SK-N-SH (cell line): ENCODE data around the gene C12orf57. TPM values are rescaled to one million over a fixed set of nuclear protein-coding genes. Genes with fewer than 3 reads are reported as not detected.
A peak's percentile ranks its signal among the peaks of the same experiment; 100 is the strongest.

Experiments
- CTCF ChIA-PET: fragments of 300-600, 350-600 bp; formaldehyde crosslinking; extraction: SDS; loops from one replicate; lab custom pipeline; 2021; lab: Yijun Ruan, JAX
- POLR2A ChIA-PET: fragments of 350-600 bp; sonication (Branson Sonifier 250); formaldehyde crosslinking; extraction: SDS; loops from one replicate; lab custom pipeline; 2020; ENCODE audit warnings: antibody characterized with exemption, inconsistent platforms; lab: Yijun Ruan, JAX
- DNase-seq: peaks from one replicate; pipeline ENCODE4 v3.0.0; 2012
- H2AFZ ChIP-seq: fragments of 200-600 bp; sonication (generic); 2 replicates; pipeline ENCODE4 v1.8.1; 2016; ENCODE audit warnings: antibody characterized with exemption, mild to moderate bottlenecking, low read depth
- H3F3A ChIP-seq: fragments of 200-600 bp; sonication (generic); replicated peaks from 2 replicates; pipeline ENCODE3; 2016; ENCODE audit warnings: antibody characterized with exemption, mild to moderate bottlenecking; ENCODE audit not compliant: insufficient read depth
- H3K27ac ChIP-seq, 2 experiments: fragments of 200-500 bp in 1 of 2; fragments of 200-600 bp in 1 of 2; sonication (Bioruptor generic) in 1 of 2; sonication (generic), shearing (Covaris generic) in 1 of 2; 2 replicates each; pipeline versions ENCODE4 v1.5.1 to v1.6.1; 2014 to 2016; ENCODE audit warnings: low read depth in 2 of 2, inconsistent platforms in 1 of 2, low read length in 1 of 2, mild to moderate bottlenecking in 1 of 2, mixed read lengths in 1 of 2
- H3K27me3 ChIP-seq: fragments of 200-600 bp; sonication (generic), shearing (Covaris generic); 2 replicates; pipeline ENCODE4 v1.6.1; 2016; ENCODE audit warnings: mixed run types; ENCODE audit not compliant: insufficient read depth
- H3K36me3 ChIP-seq, 2 experiments: fragments of 200-500 bp in 1 of 2; fragments of 200-600 bp in 1 of 2; sonication (Bioruptor generic) in 1 of 2; sonication (generic) in 1 of 2; replicated peaks in 1 of 2; 2 replicates each; pipeline versions ENCODE3 to v1.5.1; 2014 to 2016; ENCODE audit warnings: low read length in 1 of 2, mild to moderate bottlenecking in 1 of 2; ENCODE audit not compliant: insufficient read depth in 2 of 2, control insufficient read depth in 1 of 2
- H3K4me1 ChIP-seq, 2 experiments: fragments of 200-500 bp in 1 of 2; fragments of 200-600 bp in 1 of 2; sonication (Bioruptor generic) in 1 of 2; sonication (generic), shearing (Covaris generic) in 1 of 2; 2 replicates each; pipeline versions ENCODE4 v1.5.1 to v1.6.1; 2014 to 2016; ENCODE audit warnings: low read depth in 1 of 2, low read length in 1 of 2, mixed run types in 1 of 2; ENCODE audit not compliant: insufficient read depth in 2 of 2, control insufficient read depth in 1 of 2
- H3K4me2 ChIP-seq: fragments of 200-600 bp; sonication (generic), shearing (Covaris generic); 2 replicates; pipeline ENCODE4 v1.6.1; 2017; ENCODE audit warnings: mixed run types
- H3K4me3 ChIP-seq, 2 experiments: fragments of 200-500 bp in 1 of 2; fragments of 200-600 bp in 1 of 2; sonication (Bioruptor generic) in 1 of 2; sonication (generic), shearing (Covaris generic) in 1 of 2; 2 replicates each; pipeline versions ENCODE4 v1.5.1 to v1.8.1; 2014 to 2016; ENCODE audit warnings: low read depth in 2 of 2, inconsistent platforms in 1 of 2, low read length in 1 of 2, mild to moderate bottlenecking in 1 of 2, mixed read lengths in 1 of 2, moderate library complexity in 1 of 2
- H3K79me2 ChIP-seq: fragments of 200-600 bp; sonication (generic); 2 replicates; pipeline ENCODE4 v1.8.1; 2017; ENCODE audit warnings: mild to moderate bottlenecking; ENCODE audit not compliant: insufficient read depth
- H3K9ac ChIP-seq: fragments of 200-600 bp; sonication (generic); 2 replicates; pipeline ENCODE4 v1.6.1; 2017; ENCODE audit warnings: mixed run types
- H3K9me2 ChIP-seq: fragments of 200-600 bp; sonication (generic); 2 replicates; pipeline ENCODE4 v1.6.1; 2017; ENCODE audit warnings: mixed run types
- H3K9me3 ChIP-seq: fragments of 200-600 bp; sonication (generic); 2 replicates; pipeline ENCODE4 v1.6.1; 2017; ENCODE audit warnings: mixed run types, mild to moderate bottlenecking, moderate library complexity
- H4K20me1 ChIP-seq: fragments of 200-600 bp; sonication (generic); 2 replicates; pipeline ENCODE4 v1.6.1; 2017; ENCODE audit warnings: mild to moderate bottlenecking, mixed run types; ENCODE audit not compliant: insufficient read depth
- CHD2 ChIP-seq: fragments of 150-350 bp; IDR thresholded peaks from 2 replicates; pipeline ENCODE4 v1.6.1; 2018; ENCODE audit warnings: low read length; ENCODE audit not compliant: partially characterized antibody
- FOXJ3 ChIP-seq: sonication (generic); formaldehyde crosslinking; IDR thresholded peaks from 2 replicates; pipeline ENCODE4 v1.5.1; 2020; ENCODE audit warnings: mild to moderate bottlenecking, missing genetic modification reagents
- MXI1 ChIP-seq: IDR thresholded peaks from 2 replicates; pipeline ENCODE4 v1.6.1; 2012; ENCODE audit warnings: mild to moderate bottlenecking, low read depth, low read length, improper control_type of control experiment
- RAD21 ChIP-seq: IDR thresholded peaks from 2 replicates; pipeline ENCODE4 v1.6.1; 2012; ENCODE audit warnings: mild to moderate bottlenecking, low read length
- RFX5 ChIP-seq: IDR thresholded peaks from 2 replicates; pipeline ENCODE4 v1.6.1; 2012; ENCODE audit warnings: mild to moderate bottlenecking, improper control_type of control experiment, low read length
- TEAD4 ChIP-seq: IDR thresholded peaks from 2 replicates; pipeline ENCODE4 v1.4.0; 2012; ENCODE audit warnings: mild to moderate bottlenecking, borderline replicate concordance; ENCODE audit not compliant: insufficient read depth
- WGBS: methylation state at CpG from one replicate; pipeline ENCODE4 v1.1.6; 2017; ENCODE audit warnings: low lambda C conversion rate; 5-methylcytosine and 5-hydroxymethylcytosine counted together
- polyA plus RNA-seq, 3 experiments: library from polyadenylated mRNA; depleted of rRNA; stranded (reverse); fragments of >200 nt; gene quantifications; 2 replicates each; pipeline ENCODE4 v1.2.3, GENCODE V29; 2012
- TF ChIP-seq, protein P1 (sequence below): fragments of 150-350 bp; IDR thresholded peaks from 2 replicates; pipeline ENCODE4 v1.6.1; 2017; ENCODE audit warnings: antibody characterized with exemption, low read length, low read depth, borderline replicate concordance
- TF ChIP-seq, protein P2 (sequence below): fragments of 200-600 bp; sonication (generic); IDR thresholded peaks from 2 replicates; pipeline ENCODE4 v1.6.1; 2017; ENCODE audit warnings: antibody characterized with exemption, mild to moderate bottlenecking, moderate library complexity
- TF ChIP-seq, protein P3 (sequence below): IDR thresholded peaks from 2 replicates; pipeline ENCODE4 v1.4.0; 2012; ENCODE audit warnings: low read depth, borderline replicate concordance

The C12orf57 gene
- polyA plus RNA-seq, 1 of the 3 experiments (the other 2 are of a cell fraction), result 659 TPM

DNA sequence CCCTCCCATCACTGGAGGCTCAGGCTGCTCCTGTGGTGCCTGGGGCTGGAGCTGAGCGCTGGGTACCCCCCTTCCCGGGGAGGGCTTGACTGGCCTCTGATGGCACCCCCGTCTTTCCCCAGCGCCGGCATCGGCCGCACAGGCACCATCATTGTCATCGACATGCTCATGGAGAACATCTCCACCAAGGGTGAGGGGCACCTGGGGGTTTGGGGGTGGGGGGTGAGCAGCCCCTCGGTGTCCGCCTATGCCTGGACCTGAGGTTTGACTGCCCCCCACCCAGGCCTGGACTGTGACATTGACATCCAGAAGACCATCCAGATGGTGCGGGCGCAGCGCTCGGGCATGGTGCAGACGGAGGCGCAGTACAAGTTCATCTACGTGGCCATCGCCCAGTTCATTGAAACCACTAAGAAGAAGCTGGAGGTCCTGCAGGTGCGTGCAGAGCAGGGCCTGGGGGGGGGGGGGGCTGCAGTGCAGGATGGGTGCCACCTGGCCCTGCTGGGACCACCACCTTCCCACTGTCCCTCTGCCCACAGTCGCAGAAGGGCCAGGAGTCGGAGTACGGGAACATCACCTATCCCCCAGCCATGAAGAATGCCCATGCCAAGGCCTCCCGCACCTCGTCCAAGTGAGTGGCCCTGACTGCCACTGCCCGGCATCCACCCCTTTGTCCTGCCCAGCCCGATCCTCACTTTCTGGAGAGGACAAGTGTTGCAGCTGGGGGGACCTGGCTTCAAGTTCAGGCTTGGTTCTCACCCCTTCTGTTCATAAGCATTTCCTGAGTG, 16.2 kb downstream of the C12orf57 start (continued):
- TF ChIP-seq RAD21, result no peak
- TF ChIP-seq MXI1, result no peak
- TF ChIP-seq RFX5, result no peak
- TF ChIP-seq, all 33 proteins: peak for 0

DNA sequence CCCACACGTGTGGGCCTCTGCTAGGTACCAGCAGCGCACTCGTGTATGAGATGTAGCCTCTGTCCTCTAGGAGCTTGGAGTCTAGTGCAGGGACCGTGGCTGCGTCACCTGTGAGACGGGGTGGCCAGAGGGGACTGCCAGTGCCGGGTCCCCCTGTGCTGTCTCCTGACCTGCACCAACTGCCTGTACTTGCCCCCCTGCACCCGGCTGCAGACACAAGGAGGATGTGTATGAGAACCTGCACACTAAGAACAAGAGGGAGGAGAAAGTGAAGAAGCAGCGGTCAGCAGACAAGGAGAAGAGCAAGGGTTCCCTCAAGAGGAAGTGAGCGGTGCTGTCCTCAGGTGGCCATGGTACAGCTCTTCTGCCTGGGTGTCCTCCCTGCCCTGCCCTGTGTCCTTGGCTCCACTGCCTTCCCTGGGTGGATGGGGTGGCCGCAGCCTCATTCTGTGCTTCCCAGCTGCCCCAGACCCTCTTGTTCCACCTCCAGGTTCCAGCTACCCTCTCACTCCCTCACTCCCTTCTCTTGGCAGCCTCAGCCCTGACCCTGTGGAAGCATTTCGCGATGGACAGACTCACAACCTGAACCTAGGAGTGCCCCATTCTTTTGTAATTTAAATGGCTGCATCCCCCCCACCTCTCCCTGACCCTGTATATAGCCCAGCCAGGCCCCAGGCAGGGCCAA, 16.9 kb downstream of the C12orf57 start:
- no peak overlapping the region for H3K9ac ChIP-seq
- H3K79me2 ChIP-seq, result no peaks in the 10 kb centered on the region
- no peak overlapping the region for H3K27ac ChIP-seq
- WGBS, result 94% methylated on average over 12 of the region's 13 CpGs
- H2AFZ ChIP-seq, result 0 out of 2 replicates have a peak overlapping the region, but pooled peaks have one; percentile 86
- no peak overlapping the region for H3K4me3 ChIP-seq
- H3K9me2 ChIP-seq, result no peaks in the 10 kb centered on the region
- peak; percentile 38 for DNase-seq
- peaks cover 15% of the 10 kb centered on the region for H3F3A ChIP-seq
- peaks cover 0 to 8% of the 10 kb centered on the region in 2 experiments; a peak in 2 of 4 replicates for H3K4me1 ChIP-seq
- POLR2A ChIA-PET, result interaction anchor here (0.7 to 6.8 kb wide), 3 partner anchors 15 to 39 kb away, joined by 3 to 62 read pairs (median 3); partner anchors contain the start of genes C12orf57 and RNU7-1
- H3K4me2 ChIP-seq, result no peak overlapping the region
- no peaks in the 10 kb centered on the region for H3K9me3 ChIP-seq
- peaks cover 4 to 15% of the 10 kb centered on the region in 2 experiments for H3K36me3 ChIP-seq
- no peaks in the 10 kb centered on the region for H3K27me3 ChIP-seq
- TF ChIP-seq FOXJ3 (CRISPR knock-in tag) (no peak), CHD2 (no peak), TEAD4 (no peak), RAD21 (peak; percentile 39; the same call in 1 of the 2 replicates)
- TF ChIP-seq, protein P1, sequence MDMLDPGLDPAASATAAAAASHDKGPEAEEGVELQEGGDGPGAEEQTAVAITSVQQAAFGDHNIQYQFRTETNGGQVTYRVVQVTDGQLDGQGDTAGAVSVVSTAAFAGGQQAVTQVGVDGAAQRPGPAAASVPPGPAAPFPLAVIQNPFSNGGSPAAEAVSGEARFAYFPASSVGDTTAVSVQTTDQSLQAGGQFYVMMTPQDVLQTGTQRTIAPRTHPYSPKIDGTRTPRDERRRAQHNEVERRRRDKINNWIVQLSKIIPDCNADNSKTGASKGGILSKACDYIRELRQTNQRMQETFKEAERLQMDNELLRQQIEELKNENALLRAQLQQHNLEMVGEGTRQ, result no peak
- TF ChIP-seq, protein P2, sequence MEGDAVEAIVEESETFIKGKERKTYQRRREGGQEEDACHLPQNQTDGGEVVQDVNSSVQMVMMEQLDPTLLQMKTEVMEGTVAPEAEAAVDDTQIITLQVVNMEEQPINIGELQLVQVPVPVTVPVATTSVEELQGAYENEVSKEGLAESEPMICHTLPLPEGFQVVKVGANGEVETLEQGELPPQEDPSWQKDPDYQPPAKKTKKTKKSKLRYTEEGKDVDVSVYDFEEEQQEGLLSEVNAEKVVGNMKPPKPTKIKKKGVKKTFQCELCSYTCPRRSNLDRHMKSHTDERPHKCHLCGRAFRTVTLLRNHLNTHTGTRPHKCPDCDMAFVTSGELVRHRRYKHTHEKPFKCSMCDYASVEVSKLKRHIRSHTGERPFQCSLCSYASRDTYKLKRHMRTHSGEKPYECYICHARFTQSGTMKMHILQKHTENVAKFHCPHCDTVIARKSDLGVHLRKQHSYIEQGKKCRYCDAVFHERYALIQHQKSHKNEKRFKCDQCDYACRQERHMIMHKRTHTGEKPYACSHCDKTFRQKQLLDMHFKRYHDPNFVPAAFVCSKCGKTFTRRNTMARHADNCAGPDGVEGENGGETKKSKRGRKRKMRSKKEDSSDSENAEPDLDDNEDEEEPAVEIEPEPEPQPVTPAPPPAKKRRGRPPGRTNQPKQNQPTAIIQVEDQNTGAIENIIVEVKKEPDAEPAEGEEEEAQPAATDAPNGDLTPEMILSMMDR, result peak; percentile 19; the same call in 1 of the 2 replicates
- TF ChIP-seq, protein P3, sequence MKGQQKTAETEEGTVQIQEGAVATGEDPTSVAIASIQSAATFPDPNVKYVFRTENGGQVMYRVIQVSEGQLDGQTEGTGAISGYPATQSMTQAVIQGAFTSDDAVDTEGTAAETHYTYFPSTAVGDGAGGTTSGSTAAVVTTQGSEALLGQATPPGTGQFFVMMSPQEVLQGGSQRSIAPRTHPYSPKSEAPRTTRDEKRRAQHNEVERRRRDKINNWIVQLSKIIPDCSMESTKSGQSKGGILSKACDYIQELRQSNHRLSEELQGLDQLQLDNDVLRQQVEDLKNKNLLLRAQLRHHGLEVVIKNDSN, result no peak
- H4K20me1 ChIP-seq, result no peaks in the 10 kb centered on the region
- CTCF ChIA-PET, result interaction anchor here (0.7 to 8.0 kb wide), 7 partner anchors 9 to 153 kb away, joined by 3 to 114 read pairs (median 4); partner anchors contain the start of genes C12orf57 and RNU7-1
